ENCODE results near the gene UBE2V1. TPM values are rescaled to one million over a fixed set of nuclear protein-coding genes. Genes with fewer than 3 reads are reported as not detected.

UBE2V1 gene
- polyA plus RNA-seq, 3 donors: 62.2 to 95.5 (median 71.1) TPM

- Histone ChIP-seq H4K20me1 (ENCODE audit: insufficient read depth, low read length) (peaks cover 41% of the 10 kb centered on the region), H3K4me1 (ENCODE audit: control insufficient read depth in 1 of 2, insufficient read depth in 2 of 2, low read length in 2 of 2) (no peaks in the 10 kb centered on the region), H3K27me3 (ENCODE audit: control insufficient read depth in 2 of 2, insufficient read depth in 2 of 2, low read length in 2 of 2) (no peaks in the 10 kb centered on the region), H3K9ac (ENCODE audit: insufficient read depth, low read length, poor library complexity, severe bottlenecking) (no peak overlapping the region), H3K79me2 (ENCODE audit: insufficient read depth, low read length) (peaks cover 8% of the 10 kb centered on the region), H3K4me2 (replicated peaks; ENCODE audit: extremely low read depth, low read length, poor library complexity, severe bottlenecking) (no peak overlapping the region), H3K4me3 (replicated peaks in 1 of 3; ENCODE audit: low read depth in 2 of 3, low read length in 3 of 3) (no peak overlapping the region), H2AFZ (ENCODE audit: insufficient read depth, low read depth, low read length, poor library complexity, severe bottlenecking) (no peak overlapping the region), H3K27ac (ENCODE audit: low read depth in 1 of 2, low read length in 2 of 2) (no peak overlapping the region), H3K36me3 (replicated peaks in 1 of 2; ENCODE audit: control insufficient read depth in 1 of 2, insufficient read depth in 2 of 2, low read length in 2 of 2) (peaks cover 83 to 98% of the 10 kb centered on the region in 2 donors), H3K9me3 (replicated peaks in 1 of 2; ENCODE audit: control insufficient read depth in 1 of 2, insufficient read depth in 1 of 2, low read length in 2 of 2) (no peaks in the 10 kb centered on the region)
- Mint-ChIP-seq H3K4me3 (no peak overlapping the region), H3K27ac (no peak overlapping the region), H3K4me1 (no peaks in the 10 kb centered on the region), H3K9me3 (peaks cover 0 to 2% (median 0%) of the 10 kb centered on the region in 7 donors), H3K36me3 (peaks cover 92 to 100% of the 10 kb centered on the region in 2 donors), H3K27me3 (ENCODE audit: low read depth in 3 of 3) (no peaks in the 10 kb centered on the region)
- DNase-seq: no peak
- 98% methylated on average over 17 of the region's 28 CpGs for WGBS (ENCODE audit: insufficient coverage)
- no peak for TF ChIP-seq CTCF (IDR thresholded peaks at IDR 0.05)
- intact Hi-C loops (cut with micrococcal nuclease): no loop called here
Observed at GRCh38 chr20:50127587-50128519, 14.9 kb upstream of the UBE2V1 start.

GRCh38 chr20:50126662-50127061 is 13.7 kb upstream of the UBE2V1 start:
- H3K27ac Mint-ChIP-seq: peak overlapping the region in 4 of 7 donors; percentile 0 to 55 (median 50)
- no peak for TF ChIP-seq CTCF (IDR thresholded peaks at IDR 0.05)
- H3K36me3 ChIP-seq (replicated peaks in 1 of 2; ENCODE audit: control insufficient read depth in 1 of 2, insufficient read depth in 2 of 2, low read length in 2 of 2): peaks cover 78 to 87% of the 10 kb centered on the region in 2 donors
- peaks cover 29% of the 10 kb centered on the region for H4K20me1 ChIP-seq (ENCODE audit: insufficient read depth, low read length)
- H3K27me3 ChIP-seq (ENCODE audit: control insufficient read depth in 2 of 2, insufficient read depth in 2 of 2, low read length in 2 of 2): no peaks in the 10 kb centered on the region
- peaks cover 86 to 94% of the 10 kb centered on the region in 2 donors for H3K36me3 Mint-ChIP-seq
- H3K9me3 Mint-ChIP-seq: peaks cover 0 to 9% (median 5%) of the 10 kb centered on the region in 7 donors
- intact Hi-C loops (cut with micrococcal nuclease): no loop called here
- no peak overlapping the region for H3K4me3 Mint-ChIP-seq
- no peaks in the 10 kb centered on the region for H3K4me1 ChIP-seq (ENCODE audit: control insufficient read depth in 1 of 2, insufficient read depth in 2 of 2, low read length in 2 of 2)
- 90% methylated on average over 4 of the region's 4 CpGs for WGBS (ENCODE audit: insufficient coverage)
- DNase-seq: no peak
- H3K27me3 Mint-ChIP-seq (ENCODE audit: low read depth in 3 of 3): no peaks in the 10 kb centered on the region
- peaks cover 0 to 4% of the 10 kb centered on the region in 2 donors for H3K9me3 ChIP-seq (replicated peaks in 1 of 2; ENCODE audit: control insufficient read depth in 1 of 2, insufficient read depth in 1 of 2, low read length in 2 of 2)
- no peak overlapping the region for H3K4me2 ChIP-seq (replicated peaks; ENCODE audit: extremely low read depth, low read length, poor library complexity, severe bottlenecking)
- no peak overlapping the region for H3K9ac ChIP-seq (ENCODE audit: insufficient read depth, low read length, poor library complexity, severe bottlenecking)
- H3K4me3 ChIP-seq (replicated peaks in 1 of 3; ENCODE audit: low read depth in 2 of 3, low read length in 3 of 3): no peak overlapping the region
- no peak overlapping the region for H3K27ac ChIP-seq (ENCODE audit: low read depth in 1 of 2, low read length in 2 of 2)
- no peaks in the 10 kb centered on the region for H3K79me2 ChIP-seq (ENCODE audit: insufficient read depth, low read length)
- no peak overlapping the region for H2AFZ ChIP-seq (ENCODE audit: insufficient read depth, low read depth, low read length, poor library complexity, severe bottlenecking)
- no peaks in the 10 kb centered on the region for H3K4me1 Mint-ChIP-seq
